GM15510 (cell line): ENCODE results near the gene OR52K1.

Experiments
- POLR2A ChIP-seq: IDR thresholded peaks from 3 replicates; pipeline ENCODE4 v1.6.1; 2011; ENCODE audit warnings: borderline replicate concordance; ENCODE audit not compliant: insufficient read length; ENCODE audit errors: extremely low read depth

OR52K1 gene

DNA sequence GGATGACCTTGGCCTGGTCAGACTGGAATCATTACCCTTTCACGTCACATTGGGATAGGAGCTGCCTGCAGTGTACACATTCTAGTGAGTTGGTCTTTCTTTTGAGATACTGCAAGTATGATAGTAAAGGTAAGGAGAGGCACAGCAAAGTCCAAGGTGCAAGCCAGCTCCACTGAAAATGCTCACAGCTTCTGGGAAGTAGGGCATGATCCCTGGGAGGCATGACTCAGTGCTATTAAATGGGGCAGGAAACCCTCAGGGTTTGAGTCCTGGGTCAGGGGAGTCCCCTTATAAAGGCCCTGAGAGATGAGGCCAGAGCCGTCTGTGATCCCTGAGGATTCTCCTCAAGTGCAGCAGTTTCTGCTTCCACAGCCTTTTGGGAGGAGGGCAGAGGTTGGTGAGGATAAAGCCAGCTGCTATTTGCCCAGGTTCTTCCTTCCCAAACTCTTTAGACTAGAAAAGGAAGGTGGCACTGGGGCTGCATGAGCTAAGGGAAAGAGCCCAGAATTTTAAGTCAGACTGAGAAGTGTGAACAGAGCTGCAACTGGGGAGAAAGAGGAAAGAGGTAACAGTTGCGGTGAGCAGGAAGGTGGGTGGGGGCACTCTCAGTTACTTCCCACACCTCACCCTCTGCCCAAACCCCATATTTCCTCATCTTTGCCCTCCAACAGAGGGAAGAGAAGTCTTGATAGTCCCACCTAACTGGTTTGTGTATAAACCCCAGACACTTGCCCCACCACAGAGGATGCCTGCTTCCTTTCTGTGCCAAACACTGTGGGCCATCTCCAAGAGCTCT lies 14.4 kb upstream of the OR52K1 start:
- no peak for TF ChIP-seq POLR2A

GRCh38 chr11:4479644-4480043 lies 2.8 kb upstream of the OR52K1 start:
- TF ChIP-seq POLR2A, result no peak

GRCh38 chr11:4480577-4481239 lies 1.7 kb upstream of the OR52K1 start:
- TF ChIP-seq POLR2A, result no peak

DNA sequence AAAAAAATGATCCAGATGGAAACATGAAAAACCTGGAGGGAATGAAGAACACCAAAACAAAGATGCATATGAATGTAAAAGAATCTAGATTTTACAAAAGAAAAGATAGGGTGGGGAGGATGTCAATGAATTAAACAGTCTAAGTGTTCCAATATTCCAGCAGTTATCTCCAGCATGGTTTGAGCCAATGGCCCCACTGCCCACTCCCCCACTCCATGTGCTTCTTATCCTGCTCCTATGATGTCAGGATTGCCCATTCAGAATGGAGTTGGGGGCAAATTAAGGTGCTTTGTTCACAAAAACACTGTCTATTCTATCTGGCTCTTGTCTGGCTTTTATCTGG lies 1.2 kb upstream of the OR52K1 start:
- no peak for TF ChIP-seq POLR2A

- TF ChIP-seq POLR2A, result no peak
These were observed 1.9 kb downstream of the OR52K1 start for GRCh38 chr11:4484310-4484709.

DNA sequence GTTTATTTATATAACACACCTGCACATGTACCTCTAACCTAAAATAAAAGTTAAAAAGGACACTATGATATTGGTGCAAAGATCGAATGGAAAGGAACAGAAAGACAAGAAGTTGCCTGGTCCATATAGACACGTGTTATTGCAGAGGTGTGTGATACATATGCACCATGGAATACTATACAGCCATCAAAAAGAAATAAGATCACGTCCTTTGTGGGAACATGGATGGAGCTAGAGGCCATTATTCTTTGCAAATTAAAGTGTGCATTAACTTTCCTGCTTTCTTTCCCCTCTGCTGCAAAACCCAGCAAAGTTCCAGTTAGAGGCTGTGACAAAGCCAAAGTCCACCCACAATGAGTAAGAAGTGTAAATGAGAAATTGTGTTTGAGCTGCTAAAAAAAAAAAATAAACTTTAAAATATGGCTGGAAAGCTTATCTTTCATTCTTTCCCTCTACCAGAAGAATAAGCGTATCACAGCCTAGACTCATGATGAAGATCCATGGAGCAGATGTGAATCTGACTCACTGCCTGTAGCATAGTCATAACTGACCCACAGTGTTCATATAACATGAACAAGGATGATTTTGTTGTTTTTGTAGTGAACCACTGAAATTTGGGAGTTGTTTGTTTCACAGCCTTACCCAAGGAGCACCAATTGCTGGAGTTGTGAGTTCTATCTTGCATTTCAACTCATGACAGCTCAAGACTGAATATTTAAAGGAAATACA lies 9.6 kb downstream of the OR52K1 start:
- no peak for TF ChIP-seq POLR2A

DNA sequence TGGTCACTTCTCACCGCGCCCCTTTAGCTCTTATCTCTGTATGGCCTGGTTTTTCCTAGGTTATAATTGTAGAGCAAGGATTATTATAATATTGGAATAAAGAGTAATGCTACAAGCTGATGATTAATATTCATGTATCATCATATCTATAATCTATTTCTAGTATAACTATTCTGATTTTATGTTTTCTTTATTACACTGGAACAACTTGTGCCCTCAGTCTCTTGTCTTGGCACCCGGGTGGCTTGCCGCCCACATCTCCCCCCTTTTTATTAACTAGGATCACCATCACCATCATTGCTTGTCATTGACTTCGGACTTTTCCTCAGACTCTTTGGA lies 11.0 kb downstream of the OR52K1 start:
- no peak for TF ChIP-seq POLR2A

GRCh38 chr11:4495487-4495886 lies 13.0 kb downstream of the OR52K1 start:
- TF ChIP-seq POLR2A, result no peak

DNA sequence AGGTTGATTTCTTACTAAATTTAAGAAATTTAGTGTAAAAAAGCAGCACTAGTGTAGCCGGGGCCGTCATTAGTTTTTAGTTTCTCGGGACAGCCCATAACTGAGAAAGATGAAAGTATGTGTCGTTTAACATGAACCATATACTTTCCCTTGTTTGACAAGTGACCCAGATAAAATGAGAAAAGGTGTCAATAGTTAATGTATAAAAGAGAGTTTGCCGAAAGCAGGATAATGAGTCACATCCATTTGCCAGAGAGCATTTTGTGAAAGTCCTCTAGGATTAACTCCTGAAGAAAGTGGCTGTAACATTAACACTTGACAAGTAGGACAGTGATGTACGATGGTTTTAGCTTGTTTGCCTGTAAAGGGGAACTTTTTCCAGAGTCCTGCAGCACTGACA lies 13.5 kb downstream of the OR52K1 start:
- no peak for TF ChIP-seq POLR2A

DNA sequence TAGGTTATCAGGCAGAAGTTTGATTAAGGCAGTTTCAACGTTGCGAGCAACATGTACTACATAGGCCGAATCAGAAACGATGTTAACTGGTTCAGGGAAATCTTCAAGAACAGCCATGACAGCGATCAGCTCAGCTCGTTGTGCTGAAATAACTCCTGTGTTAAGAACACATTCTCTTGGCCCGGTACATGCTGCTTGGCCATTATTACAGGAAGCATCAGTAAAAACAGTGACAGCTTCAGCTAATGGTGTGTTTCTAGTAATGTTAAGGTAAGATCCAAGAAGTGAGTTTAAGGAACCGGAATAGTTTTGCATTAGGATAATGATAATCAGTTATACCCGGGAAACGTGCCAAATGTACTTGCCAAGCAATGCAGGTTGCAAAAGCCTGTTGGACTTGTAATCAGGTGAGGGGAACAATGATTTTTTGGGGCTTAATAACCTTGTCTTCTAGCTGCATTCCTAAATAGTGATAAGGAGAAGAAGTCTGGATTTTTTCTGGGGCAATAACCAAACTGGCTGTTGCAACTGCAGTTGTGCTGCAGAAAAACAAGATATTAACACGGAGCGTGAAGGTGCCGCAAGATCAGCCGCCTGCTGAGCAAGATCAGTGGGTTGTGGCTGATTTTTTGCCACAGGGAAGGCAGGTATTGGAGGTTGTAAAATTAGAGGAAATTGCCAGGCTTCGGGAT lies 14.3 kb downstream of the OR52K1 start:
- no peak for TF ChIP-seq POLR2A

- TF ChIP-seq POLR2A, result no peak
These were observed 26.4 kb downstream of the OR52K1 start for GRCh38 chr11:4508886-4509285.

- no peak for TF ChIP-seq POLR2A
These were observed 29.1 kb downstream of the OR52K1 start for GRCh38 chr11:4511282-4512245.

DNA sequence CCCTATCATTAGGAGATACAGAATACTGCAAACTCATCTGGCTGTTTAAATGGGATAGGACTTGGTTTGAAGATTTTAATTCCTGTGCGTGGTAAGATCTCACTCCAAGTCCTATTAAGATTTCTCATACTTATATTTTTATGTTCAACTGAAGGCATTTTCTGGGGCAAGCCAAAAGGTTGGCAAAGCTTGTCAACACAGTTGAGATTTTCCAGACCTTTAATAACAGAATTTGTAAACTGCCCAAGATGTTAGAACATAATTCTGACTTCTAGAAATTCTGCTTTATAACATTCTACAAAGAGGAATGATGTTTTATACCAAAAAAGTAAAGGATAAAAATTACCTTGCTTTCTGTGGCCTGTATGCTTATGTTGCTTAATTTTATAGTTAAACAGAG lies 31.8 kb downstream of the OR52K1 start:
- no peak for TF ChIP-seq POLR2A

- no peak for TF ChIP-seq POLR2A
These were observed 39.9 kb downstream of the OR52K1 start for GRCh38 chr11:4522339-4522738.
